ENCODE measurements around the gene HINFP.

- TF ChIP-seq CTCF (IDR thresholded peaks at IDR 0.05): no peak
- TF ChIP-seq POLR2A (IDR thresholded peaks at IDR 0.05): no peak
Observed at GRCh38 chr11:119175493-119176077, 54.2 kb downstream of the HINFP start.

Measured in tibial nerve (tissue), 3 donors.